HG03196 (cell line): ENCODE results near the gene ARHGEF16.

Experiments used
- ATAC-seq: cut with Tn5 transposase; IDR thresholded peaks from one replicate; pipeline ENCODE4 v1.9.1; 2021; ENCODE audit not compliant: unreplicated experiment

The ARHGEF16 gene

DNA sequence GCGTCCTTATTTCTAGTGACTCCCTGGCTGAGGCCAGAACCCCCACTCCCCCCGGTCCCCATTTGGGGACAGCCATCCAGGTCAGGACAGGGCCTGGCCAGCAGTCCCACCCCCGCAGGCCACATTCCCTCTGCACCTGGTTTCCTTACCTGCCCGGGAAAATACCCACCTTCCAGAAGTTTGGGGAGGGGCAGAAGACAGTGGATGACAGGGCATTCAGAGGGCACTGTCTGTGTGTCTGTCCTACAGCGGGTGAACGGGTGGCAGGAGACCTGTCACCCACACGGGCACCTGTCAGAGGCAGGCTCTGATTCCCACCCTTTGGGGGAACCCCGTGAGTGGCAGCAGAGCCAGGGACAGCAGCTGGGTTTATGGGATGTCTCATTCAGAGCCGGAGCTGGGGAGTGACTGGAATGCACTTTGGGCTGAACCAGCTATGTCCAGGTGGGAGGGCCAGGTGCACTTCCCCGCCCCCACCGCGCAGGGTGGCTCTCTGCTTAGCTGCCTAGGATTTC is 2.0 kb downstream of the ARHGEF16 start:
- ATAC-seq = no peak

DNA sequence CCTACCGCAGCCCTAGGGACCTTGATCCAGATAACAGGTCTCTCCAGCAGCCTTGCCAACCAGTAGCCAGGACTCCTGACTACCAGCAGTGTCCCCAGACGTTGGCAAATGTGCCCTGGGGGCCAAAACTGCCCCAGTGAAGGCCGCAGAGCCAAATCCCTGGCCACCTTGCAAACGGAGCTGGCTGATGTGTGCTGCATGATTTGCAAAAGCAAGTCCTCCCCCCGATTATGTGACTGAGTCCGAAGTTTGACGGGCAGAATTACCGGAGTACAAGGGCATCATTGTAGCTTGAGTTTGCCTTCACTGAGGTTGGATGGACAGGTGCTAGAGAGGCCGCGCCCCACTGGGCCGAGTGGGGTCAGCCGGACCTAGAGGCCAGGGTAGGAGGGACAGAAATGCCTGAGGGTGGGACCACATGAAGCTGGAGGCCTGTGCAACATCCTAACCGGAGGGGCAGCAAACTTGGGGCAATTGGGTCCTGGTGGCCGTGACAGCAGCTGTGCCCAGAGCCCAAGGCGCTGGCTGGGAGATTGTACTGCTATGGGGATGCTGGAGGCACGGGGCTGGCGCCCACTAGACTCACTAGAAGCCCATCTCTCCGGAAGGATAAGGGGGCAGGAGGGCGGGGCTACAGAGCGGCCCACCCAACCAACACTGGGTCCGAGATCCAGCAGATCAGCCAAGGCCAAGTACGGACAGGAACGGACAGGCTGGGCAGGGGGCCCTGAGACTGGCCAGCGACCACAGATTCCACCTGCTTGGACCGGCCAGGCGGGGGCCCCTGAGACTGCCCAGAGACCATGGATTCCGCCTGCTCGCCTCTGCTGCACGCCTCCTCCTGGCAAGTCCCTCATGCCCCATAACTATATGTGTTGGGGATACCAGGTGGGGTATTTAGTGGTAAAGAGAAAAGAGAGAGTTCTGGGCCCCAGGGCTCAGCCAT is 2.8 kb downstream of the ARHGEF16 start:
- no peak for ATAC-seq

DNA sequence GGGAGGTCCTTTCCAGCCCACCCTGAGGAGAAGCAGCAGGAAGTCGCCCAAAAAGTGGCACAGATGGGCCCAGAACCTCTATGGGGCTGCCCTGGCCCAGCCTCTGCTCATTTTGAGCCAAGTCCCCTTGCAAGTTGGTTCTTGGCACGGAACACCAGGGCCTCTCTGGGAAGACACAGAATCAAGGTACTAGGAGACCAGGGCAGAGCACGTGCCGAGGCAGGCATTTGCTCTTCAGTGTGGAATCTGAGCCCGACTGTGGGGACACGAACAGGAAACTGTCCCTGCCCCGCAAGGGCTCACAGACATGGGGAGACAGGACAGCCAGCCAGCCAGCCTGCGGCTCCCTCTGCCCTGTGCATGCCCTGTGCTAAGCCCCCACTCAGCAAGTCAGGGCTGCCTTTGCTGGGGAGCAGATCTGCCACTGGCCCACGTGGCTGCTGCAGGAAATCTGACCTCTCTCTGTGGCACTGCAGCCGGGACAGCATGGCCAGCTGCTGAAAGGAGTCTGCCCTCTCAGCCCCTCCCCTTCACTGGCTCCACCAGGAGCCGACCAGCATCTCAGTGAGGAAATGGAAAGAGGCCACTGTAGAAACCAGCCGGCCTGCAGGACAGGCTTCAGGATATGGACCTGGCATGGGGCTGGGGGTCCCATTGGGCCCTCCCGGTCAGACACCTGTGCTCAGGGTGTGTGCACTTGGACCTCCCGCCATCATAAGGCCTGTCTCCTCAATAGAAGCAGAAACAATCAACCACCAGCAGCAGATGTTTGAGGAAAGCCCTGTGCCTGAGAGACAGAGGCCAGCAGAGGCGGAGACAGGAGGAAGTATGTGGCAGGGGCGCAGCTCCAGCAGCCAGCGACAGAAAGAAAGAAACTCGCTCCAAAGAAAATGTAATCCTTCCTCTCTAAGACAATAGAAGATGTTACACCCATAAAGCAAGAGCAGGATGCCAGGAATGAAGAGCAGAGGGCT is 3.7 kb downstream of the ARHGEF16 start:
- ATAC-seq = no peak

DNA sequence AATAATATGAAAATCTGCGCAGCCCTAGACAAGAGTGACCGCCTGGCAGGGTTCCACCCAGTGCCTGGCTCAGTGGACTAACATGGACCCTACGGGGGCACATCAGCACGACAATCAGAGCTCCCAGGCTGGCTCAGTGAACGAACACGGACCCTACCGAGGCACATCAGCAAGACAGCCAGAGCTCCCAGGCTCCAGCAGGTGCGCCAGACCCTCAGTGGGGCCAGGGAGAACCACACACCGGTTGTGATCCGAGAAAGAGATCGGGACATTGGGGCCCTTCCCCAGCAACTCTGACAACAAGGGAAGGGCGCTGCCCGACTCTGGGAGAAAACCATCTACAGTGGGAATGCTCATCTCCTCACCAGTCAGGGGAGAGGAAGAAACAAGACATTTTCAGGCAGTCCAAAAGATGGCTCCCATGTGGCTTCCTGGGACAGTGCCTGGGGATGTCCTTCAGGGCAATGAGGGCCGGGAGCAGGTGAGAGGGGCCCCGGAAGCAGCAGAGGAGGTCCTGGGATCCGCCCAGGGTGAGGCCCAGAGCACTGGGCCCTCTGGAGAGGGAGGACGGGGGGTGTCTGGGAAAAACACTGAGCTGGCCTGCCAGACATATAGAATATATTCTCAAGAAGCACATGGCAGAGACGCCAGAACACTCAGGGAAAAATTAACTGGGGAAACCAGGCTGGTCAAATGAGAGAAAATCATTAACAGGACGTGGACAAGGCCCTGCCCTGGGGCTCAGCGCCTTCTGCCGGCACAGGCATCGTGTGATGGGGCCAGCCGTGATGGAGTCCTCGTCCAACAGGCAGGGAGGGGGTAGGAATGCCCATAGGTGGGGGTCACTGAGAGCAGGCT is 4.8 kb downstream of the ARHGEF16 start:
- no peak for ATAC-seq

DNA sequence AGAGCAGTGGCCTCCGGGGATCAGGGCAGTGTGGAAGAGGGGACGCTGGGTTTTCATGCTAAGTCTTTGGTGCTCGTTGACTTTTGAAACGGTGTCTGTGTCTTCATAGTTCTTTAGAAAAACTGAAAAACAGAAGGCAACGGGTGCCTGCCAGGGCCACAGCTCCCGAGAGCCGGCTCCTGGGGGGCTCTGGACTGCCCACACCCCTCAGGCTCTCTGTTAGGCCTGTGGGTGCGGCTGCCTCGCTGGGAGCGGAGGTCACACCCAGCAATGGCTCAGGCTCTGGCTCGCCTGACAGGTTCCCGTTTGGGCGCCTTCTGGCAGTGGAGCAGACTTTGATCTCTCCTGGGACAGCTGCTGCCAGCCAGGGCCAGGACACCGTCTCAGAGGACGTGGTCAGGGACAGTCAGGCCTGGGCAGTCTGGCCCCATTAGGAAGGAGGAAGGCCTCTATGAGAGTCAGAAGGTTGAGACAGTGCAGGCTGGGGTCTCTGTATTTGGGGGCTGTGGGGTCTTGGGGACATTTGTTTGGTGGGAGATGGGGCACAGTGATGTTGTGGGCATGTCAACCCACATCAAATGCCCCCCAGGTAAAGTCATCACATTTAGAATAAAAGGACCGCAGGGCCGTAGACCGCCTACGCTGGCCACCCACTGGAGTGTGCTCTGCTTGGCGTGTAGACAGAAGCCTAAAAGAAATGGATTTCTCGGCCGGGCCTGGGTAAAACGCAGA is 5.6 kb downstream of the ARHGEF16 start:
- ATAC-seq = no peak

DNA sequence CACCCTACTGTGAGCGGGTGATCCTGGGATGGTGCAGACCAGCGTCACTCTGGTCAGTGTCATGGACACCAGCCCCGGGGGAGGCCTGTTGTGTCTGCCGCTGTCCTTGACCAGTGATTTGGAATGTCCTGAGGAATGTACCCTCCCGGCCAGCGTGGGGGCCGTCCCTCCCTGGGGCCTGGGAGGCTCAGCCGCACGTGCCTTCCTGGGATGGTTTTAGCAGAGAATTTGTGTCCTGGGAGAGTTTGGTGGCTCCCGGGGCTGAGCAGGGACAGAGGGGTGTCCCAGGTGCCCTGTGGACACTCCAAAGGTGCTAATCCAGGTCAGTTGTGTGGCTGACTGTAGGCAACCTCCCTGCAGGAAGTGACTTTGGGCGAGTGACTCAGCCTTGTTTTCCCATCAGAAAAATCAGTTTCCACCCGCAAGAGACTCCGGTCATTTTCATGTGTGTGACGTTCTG is 6.2 kb downstream of the ARHGEF16 start:
- no peak for ATAC-seq

DNA sequence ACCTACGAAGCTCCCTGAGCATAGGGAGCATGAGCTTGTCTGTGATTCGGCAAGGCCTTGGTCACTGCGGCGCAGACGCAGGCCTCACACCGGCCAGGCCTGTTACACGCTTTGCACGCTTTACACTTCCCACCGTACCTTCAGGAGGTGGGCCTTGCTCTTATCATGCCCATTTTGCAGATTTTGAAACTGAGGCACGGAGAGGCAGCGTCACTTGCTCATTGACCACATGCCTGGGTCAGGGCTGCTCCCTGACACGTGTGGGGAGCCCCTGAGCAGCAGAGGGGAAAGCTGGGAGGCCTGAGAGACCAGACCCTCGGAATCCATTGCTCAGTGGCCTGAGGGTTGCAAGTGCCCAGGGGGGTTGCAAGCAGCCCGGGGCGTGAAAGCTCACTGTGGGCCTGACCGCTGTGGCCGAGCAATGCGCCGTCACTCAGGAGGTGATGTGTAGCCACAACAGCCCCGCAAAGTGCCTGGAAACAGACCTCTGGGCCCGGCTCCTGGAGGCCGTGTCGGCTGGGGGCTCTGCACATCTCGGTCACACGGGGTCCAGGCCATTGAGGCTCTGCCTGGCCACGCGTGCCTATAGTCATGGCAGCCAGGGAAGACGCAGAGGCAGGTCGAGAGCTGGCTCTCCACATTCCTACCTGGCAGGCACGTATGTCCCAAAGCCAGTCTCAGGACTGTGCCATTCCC is 6.9 kb downstream of the ARHGEF16 start:
- ATAC-seq = no peak

DNA sequence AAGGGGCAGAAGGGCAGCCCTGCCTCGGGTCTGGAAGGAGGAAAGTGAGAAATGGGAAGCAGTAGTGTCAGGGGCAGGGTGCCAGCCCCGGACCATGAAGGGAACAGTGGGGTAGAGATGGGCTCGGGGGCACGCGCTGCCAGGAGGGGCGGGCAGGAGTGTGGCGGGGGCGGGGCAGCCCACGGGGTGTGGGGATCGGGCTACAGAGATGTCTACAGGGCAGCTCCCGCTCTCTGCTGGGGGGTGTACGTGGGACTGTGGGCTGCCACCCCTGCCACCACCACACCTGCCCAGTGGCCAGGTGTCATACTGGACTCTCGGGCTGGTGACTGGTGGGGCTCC is 7.4 kb downstream of the ARHGEF16 start:
- ATAC-seq = no peak

DNA sequence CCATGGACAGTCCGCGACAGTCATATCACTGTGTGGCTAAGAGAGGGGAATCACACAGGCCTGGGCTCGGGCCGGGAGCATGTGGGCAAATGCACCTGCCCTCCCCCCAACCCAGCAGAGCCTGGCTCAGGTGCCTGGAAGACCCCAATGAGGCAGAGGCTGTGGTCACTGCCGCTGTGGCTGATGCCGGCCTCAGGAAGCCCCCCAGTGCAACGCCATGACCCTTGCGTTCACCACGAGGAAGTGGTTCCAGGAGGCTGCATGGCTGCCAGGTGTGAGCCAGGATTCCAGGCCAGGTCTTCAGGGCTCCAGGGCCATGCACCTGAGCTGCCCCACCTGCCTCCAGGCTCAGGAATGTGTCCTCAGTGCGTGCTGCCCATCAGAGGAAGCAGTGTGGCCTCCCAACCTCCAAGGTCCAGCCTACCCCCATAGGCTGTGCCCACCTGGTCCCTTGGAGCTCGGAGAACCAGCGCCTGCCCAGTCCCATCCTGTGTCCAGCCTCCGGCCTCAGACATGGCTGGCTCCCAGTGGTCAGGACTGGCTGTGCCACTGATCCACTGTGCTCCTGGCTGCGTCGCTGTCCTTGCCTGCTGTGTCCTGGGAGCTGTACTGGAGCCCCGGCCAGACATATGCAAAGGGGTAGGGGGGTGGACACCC is 8.0 kb downstream of the ARHGEF16 start:
- no peak for ATAC-seq

DNA sequence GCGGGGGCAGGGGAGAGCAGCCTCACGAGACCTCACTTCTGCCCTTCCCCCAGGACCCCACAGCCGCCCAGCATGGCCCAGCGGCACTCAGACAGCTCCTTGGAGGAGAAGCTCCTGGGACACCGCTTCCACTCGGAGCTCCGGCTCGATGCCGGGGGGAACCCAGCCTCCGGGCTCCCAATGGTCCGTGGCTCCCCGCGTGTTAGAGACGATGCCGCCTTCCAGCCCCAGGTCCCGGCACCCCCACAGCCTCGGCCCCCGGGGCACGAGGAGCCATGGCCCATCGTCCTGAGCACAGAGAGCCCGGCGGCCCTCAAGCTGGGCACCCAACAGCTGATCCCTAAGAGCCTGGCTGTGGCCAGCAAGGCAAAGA is 8.5 kb downstream of the ARHGEF16 start:
- ATAC-seq = no peak

DNA sequence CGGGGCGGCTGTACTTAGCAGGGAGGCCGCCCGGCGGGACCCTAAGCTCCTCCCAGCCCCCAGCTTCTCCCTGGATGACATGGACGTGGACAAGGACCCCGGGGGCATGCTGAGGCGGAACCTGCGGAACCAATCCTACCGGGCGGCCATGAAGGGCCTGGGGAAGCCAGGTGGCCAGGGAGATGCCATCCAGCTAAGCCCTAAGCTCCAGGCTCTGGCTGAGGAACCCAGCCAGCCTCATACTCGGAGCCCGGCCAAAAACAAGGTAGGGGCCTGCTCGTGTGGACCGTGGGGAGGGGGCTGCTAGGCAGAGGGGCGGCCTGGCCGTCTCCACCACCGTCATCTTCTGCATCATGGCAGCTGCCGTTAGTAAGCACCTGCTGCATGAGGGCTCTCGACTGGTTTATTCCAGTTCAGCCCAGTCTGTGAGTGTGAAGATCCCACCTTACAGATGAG is 9.0 kb downstream of the ARHGEF16 start:
- ATAC-seq = no peak

DNA sequence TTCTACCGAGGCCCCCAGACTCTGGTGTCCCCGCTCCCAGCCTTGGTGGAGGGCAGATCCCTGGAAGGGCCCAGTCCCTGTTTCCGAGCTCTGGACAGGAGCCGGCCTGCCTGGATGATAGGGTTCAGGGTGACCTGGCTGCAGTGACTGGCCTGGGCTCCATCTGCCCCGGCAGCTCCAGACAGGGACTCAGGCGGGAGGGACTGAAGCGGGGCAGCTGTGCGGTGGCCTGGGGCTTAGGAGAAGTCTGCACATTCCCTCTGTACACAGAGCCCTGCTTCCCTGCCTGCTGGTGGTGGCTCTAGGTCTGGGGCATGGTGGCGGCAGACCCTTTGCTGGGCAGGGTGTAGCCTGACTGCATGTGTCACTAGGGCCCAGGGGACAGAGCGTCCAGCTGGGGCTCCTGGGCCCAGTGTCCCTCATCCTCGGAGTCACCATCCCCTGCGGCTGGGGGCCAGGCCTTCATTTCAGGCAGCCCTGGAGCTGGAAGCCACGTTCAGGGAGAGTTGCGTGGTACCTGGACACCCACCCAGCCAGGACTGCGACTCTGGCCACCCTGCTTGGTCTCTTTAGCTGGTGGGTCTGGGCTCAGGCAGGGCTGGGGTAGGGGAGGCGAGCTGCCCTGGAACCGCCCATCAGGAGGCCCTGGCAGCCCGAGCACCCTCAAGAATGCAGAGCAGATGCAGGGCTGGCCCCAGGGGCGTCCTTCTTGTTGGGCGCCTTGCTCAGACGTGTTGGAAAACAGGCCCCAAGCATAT is 9.6 kb downstream of the ARHGEF16 start:
- ATAC-seq = no peak

DNA sequence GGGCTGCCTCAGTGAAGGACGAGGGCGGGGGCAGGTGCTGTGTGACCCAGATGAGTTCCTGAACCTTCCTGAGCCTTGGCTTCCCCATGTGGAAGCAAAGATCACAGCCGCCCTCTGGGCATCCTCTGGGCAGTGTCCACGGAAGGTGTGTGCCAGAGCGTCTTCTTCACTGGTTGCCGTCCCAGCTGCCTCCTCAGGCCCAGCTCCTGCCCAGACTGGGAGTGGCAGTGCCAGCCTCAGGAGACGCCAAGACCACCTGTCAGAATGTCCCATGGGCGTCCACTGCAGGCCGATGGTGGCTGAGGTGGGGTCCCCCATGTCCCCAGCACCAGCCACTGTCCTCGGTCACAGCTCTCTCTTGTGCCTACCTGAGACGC is 10.2 kb downstream of the ARHGEF16 start:
- no peak for ATAC-seq

DNA sequence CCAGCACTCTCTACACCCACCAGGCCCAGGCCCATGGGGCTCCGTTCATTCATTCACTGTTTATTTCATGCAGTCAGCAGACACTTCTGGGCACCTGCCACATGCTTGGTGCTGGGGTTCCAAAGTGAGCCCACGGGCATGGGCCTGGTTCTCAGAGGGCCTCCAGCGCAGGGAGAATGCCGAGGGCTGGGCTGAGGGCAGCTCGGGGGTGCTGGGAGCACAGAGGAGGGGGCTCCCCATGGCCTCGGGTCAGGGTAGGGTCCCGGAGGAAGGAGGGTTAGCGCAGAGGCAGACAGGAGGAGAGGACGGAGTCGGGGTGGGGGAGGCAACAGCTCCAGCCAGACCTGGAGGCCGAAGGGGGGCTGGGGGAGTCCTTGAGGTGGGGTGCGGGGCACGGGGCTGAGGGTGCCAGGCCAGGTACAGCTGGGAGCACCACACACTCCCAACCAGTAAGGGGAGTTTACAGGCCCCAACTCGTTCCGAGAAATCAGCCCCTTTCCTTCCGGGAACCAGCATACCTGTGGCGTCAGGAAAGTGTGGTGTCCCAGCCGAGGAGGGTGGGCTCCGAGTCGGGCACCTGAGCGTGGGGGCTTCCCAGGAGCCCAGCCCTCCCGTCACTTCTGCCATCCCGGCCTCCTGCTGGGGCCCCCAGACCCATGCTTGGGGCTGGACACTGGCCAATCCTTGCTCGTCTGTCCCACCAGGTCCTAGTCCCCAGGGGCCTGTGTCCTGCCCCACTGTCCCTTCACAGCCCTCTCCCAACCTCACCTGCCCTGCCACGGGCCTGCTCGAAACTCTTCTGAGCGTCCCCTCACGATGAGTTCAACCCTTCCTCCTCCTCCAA is 10.8 kb downstream of the ARHGEF16 start:
- no peak for ATAC-seq

DNA sequence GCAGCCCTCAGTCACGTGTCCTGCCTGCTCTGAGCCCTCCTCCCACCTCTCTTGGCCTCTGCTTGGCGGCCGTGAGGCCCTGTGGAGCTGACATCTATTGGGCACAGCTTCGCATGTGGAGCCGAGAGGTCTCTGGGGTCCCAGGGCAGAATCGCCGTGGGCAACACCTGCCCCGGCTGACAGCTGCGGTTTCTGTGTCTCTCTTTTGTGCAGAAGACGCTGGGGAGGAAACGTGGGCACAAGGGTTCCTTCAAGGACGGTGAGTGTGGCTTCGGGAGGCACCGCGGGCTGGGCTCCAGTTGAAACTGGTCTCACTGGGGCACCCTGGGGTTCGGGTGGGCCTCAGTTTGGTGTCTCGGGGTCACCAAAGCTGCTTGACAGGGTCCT is 11.5 kb downstream of the ARHGEF16 start:
- ATAC-seq = no peak

DNA sequence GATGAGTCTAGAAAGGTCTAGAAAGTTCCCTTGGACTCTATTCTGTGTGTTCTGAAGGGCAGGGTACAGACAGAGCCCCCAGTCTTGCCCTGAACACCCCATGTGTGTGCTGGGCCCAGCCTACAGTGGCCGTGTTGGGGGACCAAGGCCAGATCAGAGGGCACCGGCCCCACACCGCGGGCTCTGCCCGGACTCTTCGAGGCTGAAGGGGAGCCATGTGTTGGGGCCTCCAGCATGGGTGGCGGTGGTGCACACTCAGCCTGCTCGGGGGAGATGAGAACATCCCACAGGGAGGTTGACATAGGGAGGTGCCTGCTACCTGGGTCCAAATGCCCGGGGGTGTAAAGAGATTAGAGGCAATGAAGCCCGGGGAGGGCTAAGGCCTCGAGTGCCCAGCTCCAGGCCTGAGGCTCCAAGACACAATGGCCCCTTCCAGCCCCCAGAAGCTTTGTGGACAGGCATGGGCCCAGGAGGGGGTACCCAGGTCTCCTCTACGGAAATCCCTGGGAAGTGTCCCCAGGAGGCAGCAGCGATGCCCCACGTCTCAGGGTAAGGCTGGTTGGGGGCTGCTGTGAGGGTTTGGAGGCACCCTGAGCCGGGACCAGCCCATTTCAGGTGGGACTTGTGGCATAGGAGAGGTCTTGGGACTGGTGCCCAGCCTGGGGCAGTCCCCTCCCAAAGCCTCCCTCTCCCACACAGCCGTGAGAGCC is 12.1 kb downstream of the ARHGEF16 start:
- no peak for ATAC-seq
